GM18517 (cell line): Measurements from ENCODE around the gene B3GALT4.
"Not testable (repeated sequence)": the region's sequence is repeated elsewhere in the genome, so short reads cannot be mapped to it uniquely, and the experiment has no call there.

Experiments used
- ATAC-seq: cut with Tn5 transposase; IDR thresholded peaks from one replicate; pipeline ENCODE4 v1.9.1; 2021; ENCODE audit warnings: mild to moderate bottlenecking, moderate library complexity; ENCODE audit not compliant: unreplicated experiment

B3GALT4 gene

GRCh38 chr6:33271468-33272274, 5.3 kb upstream of the B3GALT4 start, which contains the start of the genes RPS18 and VPS52:
TSS of gene RPS18 (plus strand) at chr6:33272075. CDS start at chr6:33272120, 45 bp downstream.
TSS of gene VPS52 (minus strand) at chr6:33271876. CDS start at chr6:33271675, 201 bp downstream.
- ATAC-seq = peak; percentile 79

- ATAC-seq = peak; percentile 9
Observed at GRCh38 chr6:33272275-33273128, 4.4 kb upstream of the B3GALT4 start.

GRCh38 chr6:33273129-33273923, 3.6 kb upstream of the B3GALT4 start:
- ATAC-seq = no peak

GRCh38 chr6:33273924-33274902, 2.7 kb upstream of the B3GALT4 start:
- no peak for ATAC-seq

- not testable (repeated sequence) for ATAC-seq
Observed at GRCh38 chr6:33275795-33276580, 935 bp upstream of the B3GALT4 start.

GRCh38 chr6:33276581-33276863, 401 bp upstream of the B3GALT4 start:
- ATAC-seq = no peak

GRCh38 chr6:33277663-33278391, 904 bp downstream of the B3GALT4 start:
- ATAC-seq = no peak

- ATAC-seq = no peak
Observed at GRCh38 chr6:33278392-33278741, 1.4 kb downstream of the B3GALT4 start.

GRCh38 chr6:33278810-33279209, 1.9 kb downstream of the B3GALT4 start:
- ATAC-seq = no peak

- no peak for ATAC-seq
Observed at GRCh38 chr6:33279257-33279695, 2.4 kb downstream of the B3GALT4 start.

GRCh38 chr6:33279971-33280511, 3.1 kb downstream of the B3GALT4 start:
- ATAC-seq = no peak

GRCh38 chr6:33280539-33280938, 3.6 kb downstream of the B3GALT4 start:
- no peak for ATAC-seq

- ATAC-seq = not testable (repeated sequence)
Observed at GRCh38 chr6:33285214-33285613, 8.3 kb downstream of the B3GALT4 start.

GRCh38 chr6:33286946-33287914, 10.3 kb downstream of the B3GALT4 start:
- ATAC-seq = no peak

- ATAC-seq = no peak
Observed at GRCh38 chr6:33288141-33288920, 11.4 kb downstream of the B3GALT4 start.
